ENCODE data around the gene GSTP1.
"Not testable (repeated sequence)": the region's sequence is repeated elsewhere in the genome, so short reads cannot be mapped to it uniquely, and the experiment has no call there.

The GSTP1 gene

DNA sequence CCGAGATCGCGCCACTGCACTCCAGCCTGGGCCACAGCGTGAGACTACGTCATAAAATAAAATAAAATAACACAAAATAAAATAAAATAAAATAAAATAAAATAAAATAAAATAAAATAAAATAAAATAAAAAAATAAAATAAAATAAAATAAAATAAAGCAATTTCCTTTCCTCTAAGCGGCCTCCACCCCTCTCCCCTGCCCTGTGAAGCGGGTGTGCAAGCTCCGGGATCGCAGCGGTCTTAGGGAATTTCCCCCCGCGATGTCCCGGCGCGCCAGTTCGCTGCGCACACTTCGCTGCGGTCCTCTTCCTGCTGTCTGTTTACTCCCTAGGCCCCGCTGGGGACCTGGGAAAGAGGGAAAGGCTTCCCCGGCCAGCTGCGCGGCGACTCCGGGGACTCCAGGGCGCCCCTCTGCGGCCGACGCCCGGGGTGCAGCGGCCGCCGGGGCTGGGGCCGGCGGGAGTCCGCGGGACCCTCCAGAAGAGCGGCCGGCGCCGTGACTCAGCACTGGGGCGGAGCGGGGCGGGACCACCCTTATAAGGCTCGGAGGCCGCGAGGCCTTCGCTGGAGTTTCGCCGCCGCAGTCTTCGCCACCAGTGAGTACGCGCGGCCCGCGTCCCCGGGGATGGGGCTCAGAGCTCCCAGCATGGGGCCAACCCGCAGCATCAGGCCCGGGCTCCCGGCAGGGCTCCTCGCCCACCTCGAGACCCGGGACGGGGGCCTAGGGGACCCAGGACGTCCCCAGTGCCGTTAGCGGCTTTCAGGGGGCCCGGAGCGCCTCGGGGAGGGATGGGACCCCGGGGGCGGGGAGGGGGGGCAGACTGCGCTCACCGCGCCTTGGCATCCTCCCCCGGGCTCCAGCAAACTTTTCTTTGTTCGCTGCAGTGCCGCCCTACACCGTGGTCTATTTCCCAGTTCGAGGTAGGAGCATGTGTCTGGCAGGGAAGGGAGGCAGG, at the start of gene GSTP1:
Gene GSTP1 (plus strand): TSS at position 566 of the 958 bp plus-strand sequence. CDS start 32 bp downstream, at position 598.
- DNase-seq: peak; percentile 92

DNA sequence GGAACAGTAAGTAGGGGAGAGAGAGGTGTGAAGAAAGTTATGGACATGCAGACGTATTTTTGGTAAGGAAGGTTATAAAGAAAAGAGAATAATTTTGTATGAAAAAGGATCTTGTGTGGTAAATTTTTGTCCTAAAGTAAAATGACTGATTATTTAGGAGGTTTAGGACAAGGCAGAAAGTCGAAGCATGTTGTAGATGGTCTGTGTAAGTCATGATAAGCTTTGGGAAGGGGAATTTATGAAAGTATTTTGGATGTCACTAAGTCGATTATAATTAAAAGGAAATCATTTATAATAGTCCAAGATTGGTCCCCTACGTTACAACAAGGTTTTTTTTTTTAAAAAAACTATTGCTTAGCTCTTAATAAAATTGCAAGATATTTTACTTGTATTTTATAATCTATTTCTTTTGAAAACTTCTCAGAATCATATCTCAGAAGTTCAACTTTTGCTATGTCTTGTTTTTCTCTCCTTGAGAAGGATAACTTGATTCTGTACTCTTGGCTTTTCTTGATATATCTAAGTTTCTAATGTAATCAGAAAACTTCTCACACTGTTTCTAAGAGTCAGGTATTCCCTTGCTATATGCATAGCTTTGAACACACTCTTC, 49.4 kb upstream of the GSTP1 start:
- no peak for DNase-seq

- DNase-seq: no peak
Measured at GRCh38 chr11:67535561-67535960, 48.1 kb upstream of the GSTP1 start.

DNA sequence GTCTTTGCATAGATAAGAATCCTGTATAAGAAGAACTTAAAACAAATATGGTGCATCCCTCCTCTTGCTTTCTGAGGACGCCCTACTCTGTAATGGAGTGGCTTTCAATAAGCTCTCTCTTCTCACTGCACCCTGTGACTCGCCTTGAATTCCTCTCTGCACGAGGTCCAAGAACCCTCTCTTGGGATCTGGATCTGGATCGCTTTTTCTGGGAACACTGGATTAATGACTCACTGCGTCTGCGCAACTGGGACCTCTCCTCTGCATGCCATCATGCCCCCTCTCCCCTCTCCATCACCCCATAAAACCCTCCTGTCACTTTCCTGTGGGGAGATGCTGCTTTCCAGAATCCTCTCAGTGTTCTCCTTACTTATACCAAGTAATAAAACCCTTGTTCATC, 45.3 kb upstream of the GSTP1 start:
- DNase-seq: no peak

GRCh38 chr11:67538823-67539505, 44.6 kb upstream of the GSTP1 start:
- DNase-seq: no peak

- no peak for DNase-seq
Measured at GRCh38 chr11:67539550-67539949, 44.1 kb upstream of the GSTP1 start.

DNA sequence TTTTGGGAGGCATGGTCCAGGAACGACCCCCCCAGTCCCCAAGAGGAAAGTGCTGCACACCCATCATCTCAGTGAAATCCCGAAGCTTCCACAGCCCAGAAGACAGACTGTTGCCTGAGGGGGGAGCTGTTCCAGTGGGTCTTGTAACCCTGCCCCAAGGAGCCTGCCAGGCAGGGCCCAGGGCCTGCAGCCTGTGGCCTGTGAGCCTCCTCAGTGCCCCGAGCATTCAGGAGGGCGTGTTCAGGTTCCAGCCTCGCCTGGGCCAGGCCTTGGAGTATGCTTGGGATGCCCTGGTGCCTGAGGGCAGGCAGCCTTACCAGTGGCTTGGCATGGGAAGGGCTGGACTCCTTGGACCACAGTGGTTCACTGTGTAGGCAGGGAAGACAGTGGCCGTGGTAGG, 42.4 kb upstream of the GSTP1 start:
- DNase-seq: no peak

DNA sequence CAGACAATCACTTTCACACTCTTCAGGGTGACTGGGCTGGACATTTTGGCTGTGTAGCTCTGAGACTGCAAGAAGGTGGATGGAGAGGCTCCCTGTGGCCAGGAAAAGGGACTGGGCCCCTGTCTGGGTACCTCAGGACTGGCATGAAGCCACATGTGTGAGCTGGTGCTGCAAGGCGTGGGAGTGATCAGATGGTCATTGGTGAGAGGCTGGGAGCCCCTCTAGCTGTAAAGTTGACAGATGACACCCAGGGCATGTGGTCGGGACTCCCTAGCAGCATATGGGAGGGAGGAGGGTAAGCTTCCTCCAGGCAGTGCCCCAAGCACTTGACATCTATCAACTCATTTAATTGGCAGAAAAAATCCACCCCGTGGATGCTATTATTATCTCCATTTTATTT, 41.4 kb upstream of the GSTP1 start:
- no peak for DNase-seq

DNA sequence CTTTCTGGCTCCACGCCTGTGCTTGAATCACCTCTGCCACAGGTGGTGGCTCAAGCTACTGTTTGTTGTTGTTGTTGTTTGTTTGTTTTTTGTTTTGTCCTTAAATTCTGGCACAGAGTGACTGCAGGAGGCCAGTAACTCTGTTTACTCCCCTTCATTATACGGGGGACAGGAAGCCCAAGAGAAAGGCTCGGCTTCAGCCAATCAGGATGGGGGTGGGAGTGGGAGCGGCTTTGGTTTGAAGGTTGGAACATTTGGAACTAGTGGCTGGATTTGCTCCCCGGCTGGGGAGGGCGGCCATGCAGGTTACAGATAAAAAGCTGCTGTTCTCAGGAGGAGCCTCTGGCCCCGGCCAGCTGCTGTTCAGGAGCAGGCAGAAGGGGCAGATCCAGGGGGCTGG, 40.6 kb upstream of the GSTP1 start:
- no peak for DNase-seq

GRCh38 chr11:67543585-67543984, 40.0 kb upstream of the GSTP1 start:
- DNase-seq: no peak

DNA sequence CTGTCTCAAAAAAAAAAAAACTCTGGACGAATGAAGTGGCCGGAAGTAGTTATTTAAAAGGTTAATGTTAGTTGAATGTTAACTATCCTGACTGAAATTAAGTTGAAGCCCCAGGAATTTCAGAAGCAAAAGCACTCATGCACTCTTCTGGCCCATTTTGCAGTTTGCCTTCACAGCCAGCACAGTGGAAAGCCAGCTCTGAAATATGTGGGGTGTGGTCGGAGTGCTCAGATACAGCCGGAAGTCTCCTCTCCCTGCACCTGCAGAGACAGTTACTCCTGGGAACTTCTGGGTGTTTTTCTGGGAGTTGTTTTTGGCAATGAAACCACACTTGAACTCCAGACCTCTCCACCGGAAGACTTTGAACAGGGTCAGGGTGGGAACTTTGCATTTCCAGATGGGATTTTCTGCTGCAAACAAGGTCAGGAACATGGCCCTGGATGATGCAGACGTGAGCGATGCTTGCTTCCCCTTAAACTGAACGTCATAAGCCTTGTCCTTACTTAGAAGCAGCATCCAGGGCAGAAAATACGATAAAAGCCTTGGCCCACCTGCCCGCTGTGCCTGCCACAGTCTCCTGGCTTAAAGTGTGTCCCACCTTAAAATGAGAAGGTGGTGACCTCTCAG, 38.9 kb upstream of the GSTP1 start:
- DNase-seq: no peak

DNA sequence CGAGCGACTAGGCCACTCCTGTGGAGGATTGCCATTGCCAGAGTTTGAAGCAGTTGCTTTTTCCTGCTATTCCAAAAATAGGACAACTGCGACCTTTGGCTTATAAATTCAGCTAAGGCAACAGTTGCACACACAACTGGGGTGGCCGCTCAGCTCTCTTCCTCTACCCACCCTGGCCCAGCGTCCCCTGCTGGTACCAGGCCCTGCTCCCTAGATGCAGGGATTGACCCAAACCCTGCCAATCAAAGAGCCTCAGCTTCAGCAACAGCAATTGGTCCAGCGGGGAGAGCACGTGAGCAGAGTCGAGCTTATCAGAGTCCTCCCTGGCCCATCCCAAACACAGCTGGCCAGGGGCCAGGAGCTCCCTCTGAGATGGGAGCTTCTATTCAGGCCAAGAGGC, 38.3 kb upstream of the GSTP1 start:
- DNase-seq: no peak

DNA sequence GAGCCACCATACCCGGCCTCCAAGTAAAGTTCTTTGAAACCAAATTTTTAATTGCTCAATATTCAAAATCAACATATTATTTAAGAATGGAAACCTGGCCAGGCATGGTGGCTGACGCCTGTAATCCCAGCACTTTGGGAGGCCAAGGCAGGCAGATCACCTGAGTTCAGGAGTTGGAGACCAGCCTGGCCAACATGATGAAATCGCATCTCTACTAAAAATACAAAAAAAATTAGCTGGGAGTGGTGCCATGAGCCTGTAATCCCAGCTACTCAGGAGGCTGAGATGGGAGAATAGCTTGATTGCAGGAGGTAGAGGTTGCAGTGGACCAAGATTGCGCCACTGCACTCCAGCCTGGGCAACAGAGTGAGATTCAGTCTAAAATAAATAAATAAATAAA, 35.5 kb upstream of the GSTP1 start:
- DNase-seq: not testable (repeated sequence)

DNA sequence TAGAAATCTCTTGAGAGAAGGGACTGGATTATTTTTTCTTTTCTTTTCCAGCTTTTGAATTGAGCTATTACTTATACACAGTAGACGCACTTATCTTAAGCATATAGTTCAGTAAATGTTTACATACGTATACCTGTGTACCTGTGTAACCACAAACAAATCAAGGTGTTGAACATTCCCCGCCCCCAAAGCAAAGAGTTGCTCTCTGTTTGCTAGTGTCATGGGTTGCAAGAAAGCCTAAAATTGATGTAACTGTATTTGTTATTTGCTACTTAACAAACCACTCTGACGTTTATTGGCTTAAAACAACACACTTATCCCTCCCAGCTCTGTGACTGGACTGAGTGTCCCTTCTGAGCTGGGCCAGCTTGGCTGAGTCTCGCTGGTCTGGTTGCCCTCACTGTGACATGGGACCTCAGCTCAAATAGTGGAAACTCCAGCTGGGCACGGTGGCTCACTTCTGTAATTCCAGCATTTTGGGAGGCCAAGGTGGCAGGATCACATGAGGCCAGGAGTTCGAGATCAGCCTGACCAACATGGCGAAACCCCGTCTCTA, 35.0 kb upstream of the GSTP1 start:
- DNase-seq: no peak

- no peak for DNase-seq
Measured at GRCh38 chr11:67551127-67551526, 32.5 kb upstream of the GSTP1 start.

DNA sequence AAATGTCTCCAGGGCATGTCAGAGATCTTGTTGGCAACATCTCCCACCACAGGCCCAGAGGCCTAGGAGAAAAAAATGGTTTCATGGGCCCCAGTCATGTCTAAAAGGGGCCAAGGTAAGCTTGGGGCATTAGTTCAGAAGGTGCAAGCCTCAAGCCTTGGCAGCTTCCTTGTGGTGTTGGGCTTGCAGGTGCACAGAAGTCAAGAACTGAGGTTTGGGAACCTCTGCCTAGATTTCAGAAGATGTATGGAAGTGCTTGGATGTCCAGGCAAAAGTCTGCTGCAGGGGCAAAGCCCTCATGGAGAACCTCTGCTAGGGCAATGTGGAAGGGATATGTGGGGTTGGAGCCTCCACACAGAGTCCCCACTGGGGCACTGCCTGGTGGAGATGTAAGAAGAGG, 31.9 kb upstream of the GSTP1 start:
- DNase-seq: not testable (repeated sequence)

GRCh38 chr11:67556244-67556643, 27.4 kb upstream of the GSTP1 start:
- DNase-seq: no peak

DNA sequence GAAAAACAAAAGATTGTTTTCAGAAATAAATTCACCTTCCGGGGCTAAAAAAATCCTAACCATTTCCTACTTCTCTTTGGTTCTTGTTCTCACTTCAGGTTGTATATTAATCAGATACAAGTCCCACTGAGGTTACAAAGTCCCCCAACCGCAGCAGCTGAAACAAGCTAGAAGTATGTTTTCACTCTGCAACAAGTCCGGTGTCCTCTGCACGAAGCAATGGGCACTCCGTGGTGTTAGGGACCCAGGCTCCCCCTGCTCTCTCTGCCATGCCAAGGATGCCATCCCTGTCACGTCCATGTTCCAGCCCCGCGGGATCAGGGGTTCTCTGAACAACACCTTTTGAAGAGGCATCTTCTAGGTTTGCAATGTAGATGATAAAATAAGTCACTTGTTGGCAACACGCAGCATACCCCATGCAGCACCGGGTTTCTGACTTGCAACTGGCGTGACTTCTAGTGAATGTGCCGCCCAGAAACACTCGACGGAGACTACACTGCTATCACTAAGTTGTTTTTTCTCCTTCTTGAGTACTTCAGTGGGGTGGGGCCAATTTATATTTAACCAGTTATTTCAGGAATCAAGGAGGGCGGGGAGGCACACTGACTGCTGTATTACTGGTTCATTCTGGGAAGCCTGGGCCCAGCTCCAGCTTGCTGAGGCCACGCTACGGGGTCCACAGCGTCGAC, 25.4 kb upstream of the GSTP1 start:
- no peak for DNase-seq

DNA sequence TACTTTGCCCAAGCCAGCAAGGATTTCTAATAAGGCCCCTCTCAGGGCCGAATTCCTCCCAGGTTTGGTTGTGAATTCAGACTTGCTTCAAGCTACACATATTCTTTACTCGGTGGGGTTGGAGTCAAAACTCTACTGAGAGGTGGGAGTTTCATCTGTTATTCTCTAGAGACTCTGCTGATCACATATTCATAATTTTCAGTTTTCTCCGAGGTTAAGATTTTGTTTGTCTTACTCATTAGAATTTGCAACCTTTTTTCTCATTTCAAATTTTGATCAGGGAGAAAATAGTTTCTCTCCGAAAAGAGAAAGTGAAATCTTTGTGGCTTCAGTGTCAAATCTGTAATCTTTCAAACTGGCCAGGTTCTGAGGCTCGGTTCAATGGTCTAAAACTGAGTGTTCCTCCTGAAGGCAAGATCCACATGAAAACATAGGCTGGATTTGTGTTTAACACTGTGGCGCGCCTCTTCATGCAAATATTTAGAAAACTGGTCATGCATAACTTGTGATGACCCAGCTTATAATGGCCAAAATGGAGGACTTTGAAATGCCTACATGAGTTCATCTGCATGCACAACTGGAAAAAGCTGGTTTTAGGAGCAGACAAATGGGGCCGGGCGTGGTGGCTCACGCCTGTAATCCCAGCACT, 21.5 kb upstream of the GSTP1 start:
- no peak for DNase-seq

DNA sequence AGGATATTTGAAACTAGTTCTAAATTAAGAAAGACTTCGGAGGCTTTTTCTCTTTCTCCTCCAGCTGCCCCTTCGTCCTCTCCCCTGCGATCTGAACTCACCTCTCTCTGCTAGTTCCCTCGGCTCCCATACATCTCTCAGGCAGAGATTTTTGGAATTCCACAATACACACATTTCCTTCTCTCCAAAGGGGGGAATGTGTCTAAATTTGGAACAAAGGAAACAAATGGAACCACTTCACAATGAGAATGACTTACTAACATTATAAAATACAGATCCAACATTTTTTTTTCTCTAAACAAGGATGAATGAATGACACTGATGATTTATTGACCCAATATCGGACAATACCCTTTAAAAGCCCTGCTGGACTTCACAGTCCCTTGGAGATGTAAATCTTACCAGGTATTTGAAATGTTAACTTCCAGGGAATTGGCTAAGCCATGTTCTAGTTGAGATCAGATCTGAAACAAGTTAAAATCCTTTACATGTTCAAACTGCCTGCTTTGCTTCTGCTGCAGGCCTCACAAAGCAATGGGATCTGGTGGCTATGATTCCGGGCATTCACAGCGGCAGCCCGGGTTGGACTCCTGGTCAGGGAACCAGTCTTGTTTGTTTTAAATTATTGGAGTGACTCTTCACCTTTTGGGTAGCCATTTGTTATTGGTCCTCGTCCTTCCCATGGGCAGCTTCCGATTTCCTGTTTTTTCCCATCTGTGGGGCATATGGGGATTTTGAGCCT, 20.5 kb upstream of the GSTP1 start:
- DNase-seq: no peak

DNA sequence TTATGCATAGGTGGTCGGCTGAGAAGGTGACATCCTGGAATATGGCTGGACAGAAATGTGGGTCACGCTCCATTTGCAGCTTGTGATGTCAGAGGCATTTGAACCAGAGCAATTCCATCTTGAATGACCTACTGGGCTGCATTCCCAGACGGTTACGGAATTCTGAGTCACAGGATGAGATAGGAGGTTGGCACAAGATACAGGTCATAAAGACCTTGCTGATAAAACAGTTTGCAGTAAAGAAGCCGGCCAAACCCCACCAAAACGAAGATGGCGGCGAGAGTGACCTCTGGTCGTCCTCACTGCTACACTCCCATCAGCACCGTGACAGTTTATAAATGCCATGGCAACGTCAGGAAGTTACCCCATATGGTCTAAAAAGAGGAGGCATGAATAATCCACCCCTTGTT, 19.9 kb upstream of the GSTP1 start:
- not testable (repeated sequence) for DNase-seq

Data from stimulated activated CD4-positive, alpha-beta T cell treated with anti-CD3 and anti-CD28 coated beads, Interleukin-15, amount 100 ng/mL, for 24 hours (primary cell).